HEK293T (cell line): ENCODE results near the gene PSG3.
"Not testable (repeated sequence)": the region's sequence is repeated elsewhere in the genome, so short reads cannot be mapped to it uniquely, and the experiment has no call there.

Experiments
- BHLHE40 ChIP-seq: fragments of 450-650 bp; IDR thresholded peaks from 2 replicates; pipeline ENCODE4 v1.6.1; 2016; ENCODE audit warnings: mild to moderate bottlenecking, moderate library complexity, borderline replicate concordance
- CTBP1 ChIP-seq: fragments of 450-650 bp; IDR thresholded peaks from 2 replicates; pipeline ENCODE4 v1.6.1; 2016; ENCODE audit warnings: borderline replicate concordance

DNA sequence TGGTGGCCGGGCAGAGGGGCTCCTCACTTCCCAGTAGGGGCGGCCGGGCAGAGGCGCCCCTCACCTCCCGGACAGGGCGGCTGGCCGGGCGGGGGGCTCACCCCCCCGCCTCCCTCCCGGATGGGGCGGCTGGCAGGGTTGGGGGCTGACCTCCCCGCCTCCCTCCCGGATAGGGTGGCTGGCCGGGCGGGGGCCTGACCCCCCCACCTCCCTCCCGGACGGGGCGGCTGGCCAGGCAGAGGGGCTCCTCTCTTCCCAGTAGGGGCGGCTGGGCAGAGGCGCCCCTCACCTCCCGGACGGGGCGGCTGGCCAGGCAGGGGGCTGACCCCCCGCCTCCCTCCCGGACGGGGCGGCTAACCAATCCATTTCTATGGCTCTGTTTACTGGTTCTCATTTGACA is 64.0 kb downstream of the PSG3 start:
- not testable (repeated sequence) for TF ChIP-seq CTBP1, BHLHE40
